Muscle layer of duodenum (tissue), 2 donors: ENCODE measurements around the gene TMEM140.

Experiments
- H3K27ac ChIP-seq: one replicate; pipeline ENCODE4 v1.7.0; 2013; ENCODE audit warnings: mild to moderate bottlenecking, low read length
- H3K27me3 ChIP-seq: one replicate; pipeline ENCODE4 v1.7.0; 2013; ENCODE audit warnings: low read depth, mild to moderate bottlenecking, control low read depth, low read length
- H3K36me3 ChIP-seq, 2 donors: one replicate each; pipeline ENCODE4 v1.7.0; 2013; ENCODE audit warnings: low read length in 2 of 2, control low read depth in 1 of 2, mild to moderate bottlenecking in 1 of 2; ENCODE audit not compliant: insufficient read depth in 2 of 2, control insufficient read depth in 1 of 2
- H3K4me1 ChIP-seq, 2 donors: one replicate each; pipeline ENCODE4 v1.7.0; 2013; ENCODE audit warnings: low read length in 2 of 2, mild to moderate bottlenecking in 2 of 2, control low read depth in 1 of 2, moderate library complexity in 1 of 2; ENCODE audit not compliant: insufficient read depth in 2 of 2, control insufficient read depth in 1 of 2
- H3K4me3 ChIP-seq, 2 donors: one replicate each; pipeline ENCODE4 v1.7.0; 2013; ENCODE audit warnings: low read length in 2 of 2, low read depth in 1 of 2, mild to moderate bottlenecking in 1 of 2
- H3K9me3 ChIP-seq, 2 donors: one replicate each; pipeline ENCODE4 v1.7.0; 2013; ENCODE audit warnings: low read length in 2 of 2, control low read depth in 1 of 2, mild to moderate bottlenecking in 1 of 2; ENCODE audit not compliant: control insufficient read depth in 1 of 2
- donor health status: healthy.

The TMEM140 gene

DNA sequence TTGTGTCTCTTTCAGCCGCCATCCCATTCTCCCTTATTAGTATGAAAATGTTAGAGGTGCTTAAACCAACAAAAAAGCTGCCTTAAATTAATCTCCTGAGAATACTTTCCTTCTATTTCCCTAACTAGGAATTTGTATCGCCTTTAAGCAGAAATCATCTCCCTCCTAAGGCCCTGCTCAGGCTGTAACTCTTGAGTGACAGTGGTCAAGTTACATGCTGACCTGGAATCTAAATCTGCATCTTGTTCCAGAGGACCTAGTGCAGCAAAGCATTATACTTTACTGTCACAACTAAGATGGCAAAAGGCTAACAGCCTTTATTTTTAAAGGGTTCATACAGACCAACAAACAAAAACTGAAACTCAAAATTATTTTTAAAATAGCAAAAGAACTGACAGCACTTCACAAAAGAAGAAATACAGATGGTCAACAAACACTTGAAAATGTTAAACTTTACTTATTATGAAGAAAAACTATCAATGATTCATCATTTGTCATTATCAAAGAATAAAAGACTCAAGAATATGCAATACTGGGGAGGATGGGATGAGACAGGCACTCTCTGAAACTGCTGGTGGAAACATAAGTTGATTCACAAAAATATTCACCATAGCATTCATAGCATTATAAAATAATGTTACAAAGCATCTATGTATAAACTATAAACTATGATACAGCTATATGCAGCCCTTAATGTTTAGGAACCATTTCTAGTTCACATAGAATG, 11.7 kb downstream of the TMEM140 start:
- peaks cover 4 to 34% of the 10 kb centered on the region in 2 donors for H3K4me1 ChIP-seq
- peaks cover 0 to 2% of the 10 kb centered on the region in 2 donors for H3K36me3 ChIP-seq
- peaks cover 0 to 4% of the 10 kb centered on the region in 2 donors for H3K9me3 ChIP-seq
- no peak overlapping the region for H3K4me3 ChIP-seq
- peak overlapping the region; percentile 71 for H3K27ac ChIP-seq
- no peaks in the 10 kb centered on the region for H3K27me3 ChIP-seq

DNA sequence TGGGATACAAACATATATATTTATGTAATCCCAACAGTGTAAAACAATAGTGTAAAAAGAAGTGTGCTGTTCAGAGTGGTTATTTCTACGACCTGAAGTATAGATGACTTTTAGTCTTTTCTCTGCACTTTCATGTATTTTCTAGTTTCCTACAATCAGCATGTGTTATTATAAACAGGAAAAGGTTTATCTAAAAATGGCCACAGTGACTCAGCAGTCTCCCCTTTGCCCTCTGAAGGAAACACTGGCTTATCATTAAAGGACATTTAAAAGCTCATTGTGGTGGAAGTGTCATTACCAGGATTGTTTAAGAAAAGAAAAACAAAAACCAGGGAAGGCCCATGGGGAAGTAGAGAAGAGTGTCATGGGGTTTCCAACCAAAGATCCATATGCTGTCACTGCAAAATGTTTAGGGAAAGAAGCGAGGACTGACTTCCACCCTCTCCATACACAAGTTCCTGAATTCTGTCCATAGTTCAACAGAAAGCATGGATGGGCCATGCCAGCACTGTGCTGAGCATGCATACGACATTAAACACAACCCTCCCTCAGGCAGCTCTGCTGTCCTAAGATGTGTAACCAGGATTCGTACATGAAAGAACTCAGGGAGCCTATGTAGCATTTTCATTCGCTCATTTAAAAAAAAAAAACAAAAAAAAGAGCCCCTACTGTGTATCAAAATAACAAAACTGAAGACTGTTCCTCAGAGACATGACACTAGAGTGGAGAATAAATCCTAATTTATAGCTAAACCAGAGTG, 12.4 kb downstream of the TMEM140 start:
- peak overlapping the region; percentile 71 for H3K27ac ChIP-seq
- peaks cover 4 to 34% of the 10 kb centered on the region in 2 donors for H3K4me1 ChIP-seq

DNA sequence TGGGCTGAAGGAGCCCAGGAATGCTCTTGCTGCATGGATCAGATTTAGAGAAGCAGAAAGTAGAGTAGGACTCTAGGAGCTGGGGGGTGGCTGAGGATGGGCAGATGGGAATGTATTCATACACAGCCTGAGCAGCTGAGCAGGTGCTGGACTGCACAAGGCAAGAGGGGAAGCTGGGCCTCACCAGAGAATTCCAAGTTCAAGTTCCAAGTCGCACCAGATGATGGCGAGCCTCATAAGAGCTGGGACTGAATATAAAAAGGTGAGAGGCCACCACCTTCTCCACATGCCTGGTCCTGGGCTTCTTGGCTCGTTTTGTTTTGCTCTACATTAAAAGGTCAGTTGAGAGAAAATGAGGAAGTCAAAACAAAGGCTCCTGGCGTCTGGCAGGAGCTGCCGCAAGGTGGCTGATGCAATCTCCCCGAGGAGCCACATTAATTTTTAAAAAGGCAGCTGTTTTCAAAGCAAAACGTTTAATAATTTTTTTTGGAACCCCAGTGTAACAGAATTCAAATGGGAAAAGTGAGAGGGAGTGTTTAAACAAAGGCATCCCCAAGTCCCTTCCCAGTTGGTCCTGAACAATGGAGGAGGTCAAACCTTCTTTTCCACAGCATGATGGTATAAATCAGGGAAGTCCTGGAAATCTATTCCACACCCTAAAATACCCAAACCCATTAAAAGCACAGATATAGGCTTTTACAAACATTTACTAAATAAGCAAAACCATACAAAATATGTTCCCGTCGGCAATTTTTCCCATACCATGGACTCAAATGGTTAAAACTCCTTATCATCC, 13.2 kb downstream of the TMEM140 start:
- H3K27me3 ChIP-seq = no peaks in the 10 kb centered on the region
- H3K27ac ChIP-seq = peak overlapping the region; percentile 71
- H3K4me3 ChIP-seq = no peak overlapping the region
- H3K4me1 ChIP-seq = peaks cover 4 to 41% of the 10 kb centered on the region in 2 donors
- H3K36me3 ChIP-seq = peaks cover 4 to 17% of the 10 kb centered on the region in 2 donors
- peaks cover 0 to under 1% of the 10 kb centered on the region in 2 donors for H3K9me3 ChIP-seq

More for the DNA sequence above, 12.4 kb downstream of the TMEM140 start:
- no peak overlapping the region for H3K4me3 ChIP-seq
- peaks cover 0 to 4% of the 10 kb centered on the region in 2 donors for H3K9me3 ChIP-seq
- H3K27me3 ChIP-seq = no peaks in the 10 kb centered on the region
- H3K36me3 ChIP-seq = peaks cover 0 to 9% of the 10 kb centered on the region in 2 donors

- Histone ChIP-seq H3K4me3 (no peak overlapping the region), H3K36me3 (peaks cover 6 to 23% of the 10 kb centered on the region in 2 donors), H3K27ac (peak overlapping the region; percentile 71), H3K4me1 (peaks cover 4 to 46% of the 10 kb centered on the region in 2 donors), H3K9me3 (no peaks in the 10 kb centered on the region), H3K27me3 (no peaks in the 10 kb centered on the region)
These were observed 13.8 kb downstream of the TMEM140 start for GRCh38 chr7:135161669-135162068.

DNA sequence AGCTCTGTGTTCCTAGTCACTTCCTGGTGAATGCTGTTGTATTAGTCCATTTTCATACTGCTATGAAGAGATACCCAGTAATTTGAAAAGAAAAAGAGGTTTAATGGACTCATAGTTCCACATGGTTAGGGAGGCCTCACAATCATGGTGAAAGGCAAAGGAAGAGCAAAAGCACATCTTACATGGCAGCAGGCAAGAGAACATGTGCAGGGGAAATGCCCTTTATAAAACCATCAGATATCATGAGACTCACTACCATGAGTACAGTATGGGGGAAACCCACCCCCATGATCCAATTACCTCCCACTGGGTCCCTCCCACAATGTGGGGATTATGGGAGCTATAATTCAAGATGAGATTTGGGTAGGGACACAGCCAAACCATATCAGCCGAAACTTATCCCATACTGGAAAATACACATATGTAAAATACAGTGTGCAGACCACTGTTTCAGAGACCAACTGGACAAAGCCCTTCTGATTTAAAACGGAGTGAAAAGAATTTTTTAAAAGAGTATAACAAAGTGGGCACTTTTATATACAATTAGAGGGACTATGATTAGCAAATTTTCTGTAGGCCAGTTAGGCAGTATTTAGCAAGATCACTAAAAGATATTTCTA, 14.6 kb downstream of the TMEM140 start:
- H3K36me3 ChIP-seq = peaks cover 11 to 31% of the 10 kb centered on the region in 2 donors
- no peak overlapping the region for H3K4me3 ChIP-seq
- H3K9me3 ChIP-seq = no peaks in the 10 kb centered on the region
- H3K27me3 ChIP-seq = no peaks in the 10 kb centered on the region
- no peak overlapping the region for H3K27ac ChIP-seq
- H3K4me1 ChIP-seq = peaks cover 4 to 54% of the 10 kb centered on the region in 2 donors

GRCh38 chr7:135164357-135165061, 16.6 kb downstream of the TMEM140 start:
- Histone ChIP-seq H3K4me1 (peaks cover under 1 to 60% of the 10 kb centered on the region in 2 donors), H3K27ac (no peak overlapping the region), H3K4me3 (no peak overlapping the region), H3K36me3 (peaks cover 16 to 33% of the 10 kb centered on the region in 2 donors), H3K9me3 (no peaks in the 10 kb centered on the region), H3K27me3 (no peaks in the 10 kb centered on the region)

DNA sequence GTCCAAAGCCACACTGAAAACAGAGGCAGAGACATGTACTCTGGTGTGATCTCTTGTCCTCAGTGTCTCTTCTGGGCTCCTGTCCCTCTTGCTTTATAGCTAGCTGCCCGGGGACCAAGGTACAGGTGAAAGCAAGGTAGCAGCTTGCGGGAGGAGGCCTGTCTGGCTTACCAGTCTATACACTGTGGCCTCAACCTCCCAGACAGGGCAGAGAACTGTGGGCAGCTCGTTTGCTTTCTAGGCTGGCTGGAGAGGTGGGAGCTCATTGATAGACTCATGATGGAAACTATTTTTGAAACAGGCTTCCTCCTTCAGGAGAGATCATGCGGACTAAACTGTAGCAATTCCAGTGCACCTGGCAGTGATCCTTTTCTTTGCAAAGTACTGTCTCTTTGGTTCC, 18.0 kb downstream of the TMEM140 start:
- H3K4me3 ChIP-seq = no peak overlapping the region
- peaks cover 0 to 49% of the 10 kb centered on the region in 2 donors for H3K4me1 ChIP-seq
- H3K27ac ChIP-seq = no peak overlapping the region
- H3K36me3 ChIP-seq = peaks cover 16 to 33% of the 10 kb centered on the region in 2 donors
- H3K27me3 ChIP-seq = no peaks in the 10 kb centered on the region
- H3K9me3 ChIP-seq = no peaks in the 10 kb centered on the region

DNA sequence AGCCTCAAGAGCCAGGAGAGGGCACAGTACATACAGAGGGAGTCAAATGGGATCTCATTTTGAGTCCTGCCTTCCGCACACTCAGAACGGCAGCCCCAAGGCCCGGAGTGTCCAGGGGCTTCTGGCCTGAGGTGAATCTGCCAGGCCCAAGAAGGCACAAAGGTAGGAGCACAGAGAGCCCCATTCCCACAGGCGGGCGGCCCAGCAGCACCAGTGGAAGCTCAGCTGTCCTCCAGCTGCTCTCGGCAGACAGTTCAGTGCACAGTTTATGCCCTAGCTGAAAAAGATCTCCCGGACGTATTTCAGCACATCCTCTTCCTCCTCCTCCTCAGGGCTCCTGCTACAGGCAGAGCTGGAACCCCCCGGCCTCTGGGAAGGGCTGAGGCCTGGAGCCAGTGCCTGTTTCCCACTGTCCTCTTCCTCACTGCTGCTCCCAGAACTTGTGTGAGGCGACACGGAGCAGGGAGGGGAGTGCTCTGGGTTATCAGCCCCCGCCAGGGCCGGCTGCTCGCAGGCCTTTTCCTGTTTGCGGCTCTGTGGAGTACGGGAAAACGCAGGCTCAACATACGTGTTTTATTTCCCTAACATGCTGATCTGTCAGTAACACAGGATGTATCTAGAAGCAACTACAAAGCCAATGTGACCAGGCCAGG, 18.6 kb downstream of the TMEM140 start:
- Histone ChIP-seq H3K27me3 (no peaks in the 10 kb centered on the region), H3K4me1 (peaks cover 0 to 45% of the 10 kb centered on the region in 2 donors), H3K27ac (peak overlapping the region; percentile 22), H3K4me3 (no peak overlapping the region), H3K9me3 (no peaks in the 10 kb centered on the region), H3K36me3 (peaks cover 16 to 33% of the 10 kb centered on the region in 2 donors)

- peaks cover 16 to 33% of the 10 kb centered on the region in 2 donors for H3K36me3 ChIP-seq
- H3K4me3 ChIP-seq = no peak overlapping the region
- H3K9me3 ChIP-seq = no peaks in the 10 kb centered on the region
- peaks cover 0 to 43% of the 10 kb centered on the region in 2 donors for H3K4me1 ChIP-seq
- H3K27me3 ChIP-seq = no peaks in the 10 kb centered on the region
- H3K27ac ChIP-seq = no peak overlapping the region
These were observed 19.6 kb downstream of the TMEM140 start for GRCh38 chr7:135167365-135167917.

DNA sequence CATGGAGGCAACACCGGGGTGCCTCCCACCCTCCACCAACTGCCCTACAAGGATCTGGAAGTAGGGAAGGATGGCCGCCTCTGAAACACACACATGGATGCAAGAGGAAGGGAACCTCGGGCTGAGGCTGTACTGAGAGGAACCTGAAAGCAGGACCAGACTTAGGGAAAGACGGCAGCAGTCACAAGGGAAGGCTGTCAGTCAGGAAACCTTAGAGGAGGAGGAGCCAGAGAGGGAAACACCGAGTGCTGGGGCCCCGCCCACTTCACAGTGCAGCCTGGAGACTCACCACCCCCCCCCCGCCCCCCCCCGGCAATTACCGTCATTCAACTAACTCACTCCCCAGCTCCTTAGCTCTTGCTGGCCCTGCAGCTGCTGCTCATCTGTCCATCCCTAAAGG, 20.1 kb downstream of the TMEM140 start:
- Histone ChIP-seq H3K9me3 (no peaks in the 10 kb centered on the region), H3K27ac (no peak overlapping the region), H3K4me3 (peak overlapping the region in 1 of 2 donors; percentile 94), H3K4me1 (peaks cover 0 to 43% of the 10 kb centered on the region in 2 donors), H3K36me3 (peaks cover 16 to 33% of the 10 kb centered on the region in 2 donors), H3K27me3 (no peaks in the 10 kb centered on the region)
